A673 (cell line): Measurements from ENCODE around the gene ADNP2.

Source experiments
- CTCF ChIP-seq: fragments of 300-800, 200-600 bp; sonication (generic); conservative IDR thresholded peaks from 2 replicates; pipeline ENCODE4 v1.5.1; 2017; ENCODE audit warnings: low read depth, mild to moderate bottlenecking, antibody characterized with exemption, low read length, moderate library complexity, mixed read lengths
- EZH2 ChIP-seq: fragments of 200-600 bp; sonication (generic); IDR thresholded peaks from 2 replicates; pipeline ENCODE4 v1.6.1; 2017; ENCODE audit warnings: borderline replicate concordance, low read depth, mild to moderate bottlenecking, mixed read lengths, antibody characterized with exemption, low read length; ENCODE audit not compliant: poor library complexity, severe bottlenecking

DNA sequence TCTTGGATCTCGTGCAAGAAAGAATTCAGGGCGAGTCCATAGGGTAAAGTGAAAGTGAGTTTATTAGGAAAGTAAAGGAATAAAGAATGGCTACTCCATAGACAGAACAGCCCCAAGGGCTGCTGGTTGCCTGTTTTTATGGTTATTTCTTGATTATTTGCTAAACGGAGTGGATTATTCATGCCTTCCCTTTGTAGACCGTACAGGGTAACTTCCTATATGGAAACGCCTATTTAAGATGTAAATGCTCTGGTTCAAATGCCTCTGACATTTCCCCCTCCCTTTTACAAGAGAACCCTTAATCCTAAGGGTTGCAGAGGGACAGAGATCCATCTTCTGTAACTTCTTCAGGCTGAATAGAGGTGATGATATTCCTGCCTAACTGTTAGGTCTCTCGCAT is 49.1 kb upstream of the ADNP2 start:
- TF ChIP-seq CTCF (no peak), EZH2 (no peak)
